Measurements from ENCODE around the gene SDF4. TPM values are rescaled to one million over a fixed set of nuclear protein-coding genes. Genes with fewer than 3 reads are reported as not detected.

Gene SDF4
- total RNA-seq, 4 donors from 2014 or later, result 153 to 267 (median 226) TPM

- peaks cover 32% of the 10 kb centered on the region for H3K27me3 ChIP-seq
- WGBS, 2 donors (ENCODE audit: low coverage in 1 of 2), result 7% methylated on average over 45 of the region's 74 CpGs; no CpG with 5 or more reads in 1 of the 2 donors
- H3K4me1 ChIP-seq, result peaks cover 6 to 23% (median 11%) of the 10 kb centered on the region in 4 donors
- intact Hi-C loops (cut with DNase I; ENCODE audit: low total_unique reads) (no loop called here), in situ Hi-C loops (cut with MboI; ENCODE audit: low pct_ligation_motif_present in 1 of 4, low pct_unique_long_range_greater_than_20kb in 1 of 4, low sequenced_read_pairs in 3 of 4) (no loop called here)
- no peak within 1 kb of the TSS for H3K4me3 ChIP-seq
- no peak for DNase-seq
- no peaks in the 10 kb centered on the region for H3K9me3 ChIP-seq
- no peaks in the 10 kb centered on the region for H3K36me3 ChIP-seq
- TF ChIP-seq POLR2A (IDR thresholded peaks at IDR 0.05) (no peak), CTCF (IDR thresholded peaks at IDR 0.05) (no peak), EP300 (IDR thresholded peaks at IDR 0.05; ENCODE audit: low read depth) (no peak), POLR2AphosphoS5 (IDR thresholded peaks at IDR 0.05) (no peak)
- no peak within 1 kb of the TSS for H3K27ac ChIP-seq
Measured at GRCh38 chr1:1246577-1247340, 15.0 kb upstream of the SDF4 start, which contains the start of gene C1QTNF12. C1QTNF12 (minus strand) TSS chr1:1246722; CDS start chr1:1246690, 32 bp downstream.

- no peaks in the 10 kb centered on the region for H3K9me3 ChIP-seq
- peaks cover 6 to 23% (median 11%) of the 10 kb centered on the region in 4 donors for H3K4me1 ChIP-seq
- intact Hi-C loops (cut with DNase I; ENCODE audit: low total_unique reads), result no loop called here
- 43% methylated on average over 22 of the region's 45 CpGs; no CpG with 5 or more reads in 1 of the 2 donors for WGBS, 2 donors (ENCODE audit: low coverage in 1 of 2)
- in situ Hi-C loops (cut with MboI; ENCODE audit: low pct_ligation_motif_present in 1 of 4, low pct_unique_long_range_greater_than_20kb in 1 of 4, low sequenced_read_pairs in 3 of 4), result no loop called here
- H3K4me3 ChIP-seq, result no peak overlapping the region
- no peak for DNase-seq
- peaks cover 37% of the 10 kb centered on the region for H3K27me3 ChIP-seq
- TF ChIP-seq POLR2AphosphoS5 (IDR thresholded peaks at IDR 0.05), result no peak
- TF ChIP-seq EP300 (IDR thresholded peaks at IDR 0.05; ENCODE audit: low read depth), result no peak
- TF ChIP-seq CTCF (IDR thresholded peaks at IDR 0.05), result no peak
- TF ChIP-seq POLR2A (IDR thresholded peaks at IDR 0.05), result no peak
- no peak overlapping the region for H3K27ac ChIP-seq
- H3K36me3 ChIP-seq, result no peaks in the 10 kb centered on the region
Measured at GRCh38 chr1:1245817-1246576, 14.2 kb upstream of the SDF4 start.

GRCh38 chr1:1245178-1245816 lies 13.5 kb upstream of the SDF4 start:
- in situ Hi-C loops (cut with MboI; ENCODE audit: low pct_ligation_motif_present in 1 of 4, low pct_unique_long_range_greater_than_20kb in 1 of 4, low sequenced_read_pairs in 3 of 4), result no loop called here
- intact Hi-C loops (cut with DNase I; ENCODE audit: low total_unique reads), result no loop called here
- TF ChIP-seq POLR2AphosphoS5 (IDR thresholded peaks at IDR 0.05) (no peak), EP300 (IDR thresholded peaks at IDR 0.05; ENCODE audit: low read depth) (no peak), CTCF (IDR thresholded peaks at IDR 0.05) (no peak), POLR2A (IDR thresholded peaks at IDR 0.05) (no peak)
- WGBS, 2 donors (ENCODE audit: low coverage in 1 of 2), result 66% methylated on average over 13 of the region's 23 CpGs; no CpG with 5 or more reads in 1 of the 2 donors
- Histone ChIP-seq H3K4me1 (peaks cover 6 to 19% (median 11%) of the 10 kb centered on the region in 4 donors), H3K9me3 (no peaks in the 10 kb centered on the region), H3K36me3 (no peaks in the 10 kb centered on the region), H3K27me3 (peaks cover 41% of the 10 kb centered on the region), H3K27ac (no peak overlapping the region), H3K4me3 (no peak overlapping the region)
- DNase-seq, result no peak
